Aorta (tissue), 5 donors: Measurements from ENCODE around the gene CYTH1. TPM values are rescaled to one million over a fixed set of nuclear protein-coding genes. Genes with fewer than 3 reads are reported as not detected.

Experiments
- ATAC-seq: fragments of 200-7000 bp; cut with Tn5 transposase; one replicate; pipeline ENCODE4 v1.9.1; 2022; ENCODE audit warnings: moderate library complexity; ENCODE audit not compliant: low FRiP score
- DNase-seq, 2 donors: peaks; one replicate each; pipeline ENCODE4 v3.0.0-alpha.2; 2020
- H3K27ac ChIP-seq, 2 donors: one replicate each; pipeline ENCODE4 v1.5.1; 2013; ENCODE audit warnings: low read length in 2 of 2, mild to moderate bottlenecking in 2 of 2, moderate library complexity in 2 of 2, control low read depth in 1 of 2, inconsistent platforms in 1 of 2, low read depth in 1 of 2
- H3K27me3 ChIP-seq, 2 donors: one replicate each; pipeline ENCODE4 v1.6.1; 2013; ENCODE audit warnings: control low read depth in 1 of 2, low read length in 1 of 2, mild to moderate bottlenecking in 1 of 2, moderate library complexity in 1 of 2; ENCODE audit not compliant: insufficient read depth in 2 of 2, control insufficient read depth in 1 of 2
- H3K36me3 ChIP-seq, 2 donors: one replicate each; pipeline ENCODE4 v1.6.1; 2013; ENCODE audit warnings: control low read depth in 1 of 2, low read length in 1 of 2, mild to moderate bottlenecking in 1 of 2; ENCODE audit not compliant: insufficient read depth in 2 of 2, control insufficient read depth in 1 of 2
- H3K4me1 ChIP-seq, 2 donors: one replicate each; pipeline ENCODE4 v1.6.1; 2013; ENCODE audit warnings: low read length in 2 of 2, control low read depth in 1 of 2, mild to moderate bottlenecking in 1 of 2, moderate library complexity in 1 of 2; ENCODE audit not compliant: insufficient read depth in 2 of 2, control insufficient read depth in 1 of 2
- H3K4me3 ChIP-seq, 2 donors: one replicate each; pipeline ENCODE4 v1.5.1; 2013; ENCODE audit warnings: low read length in 2 of 2, control low read depth in 1 of 2, mild to moderate bottlenecking in 1 of 2
- H3K9me3 ChIP-seq: one replicate; pipeline ENCODE4 v1.6.1; 2013; ENCODE audit warnings: mild to moderate bottlenecking, low read length; ENCODE audit not compliant: control insufficient read depth
- WGBS, 2 donors: extraction: QIAGEN DNeasy Blood & Tissue Kit; methylation state at CpG; one replicate each; pipeline ENCODE4 v1.1.7; 2013; 5-methylcytosine and 5-hydroxymethylcytosine counted together
- intact Hi-C, 2 donors: fragments of 100-400 bp; cut with DNase I; formaldehyde crosslinking; loops; one replicate each; pipeline versions ENCODE4 v1.14.2 to v1.15.0; 2022
- polyA plus RNA-seq, 2 donors: library from polyadenylated mRNA; stranded (reverse); fragments of 200-250 nt; gene quantifications; one replicate each; pipeline ENCODE4 v1.2.3, GENCODE V29; 2013
- total RNA-seq, 2 donors: library from RNA; stranded (reverse); fragmentation: NEBNext Ultra II Directional; extraction: Animal tissue kit (Norgen Biotek cat#: 25700); gene quantifications; one replicate each; pipeline ENCODE4 v1.2.1, GENCODE V29; 2021
- donor health status: healthy with polysubstance abuse.
- donor health status: Bipolar disorder and iron deficiency.
- donor health status: DM: no; HTN: no; CAD: no.
- donor health status: DM: no; HTN: no; CAD: no.
- donor health status: DM: yes; HTN: yes; CAD: no.

The CYTH1 gene
- total and polyA plus RNA-seq, 4 donors: 20.3 to 66.8 (median 32.7) TPM

DNA sequence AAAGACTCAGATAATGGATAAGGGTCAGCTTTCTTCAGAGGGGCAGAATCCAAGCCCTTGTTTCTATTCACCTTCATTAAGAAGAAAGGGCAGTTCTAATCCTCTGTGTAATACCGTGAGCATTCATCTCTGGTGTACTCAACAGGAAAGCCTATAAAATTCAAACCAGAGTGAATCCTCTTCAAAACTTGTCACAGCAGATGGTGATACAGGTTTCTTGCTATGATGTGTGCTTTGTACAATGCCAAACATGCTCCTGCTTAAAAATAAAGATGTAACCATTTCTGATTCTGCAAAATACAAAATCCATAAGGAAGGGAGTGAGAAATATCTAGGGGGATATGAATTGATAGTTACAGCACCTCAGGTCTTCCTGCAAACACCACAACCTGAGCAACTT is 49.7 kb downstream of the CYTH1 start:
- intact Hi-C loops: no loop called here
- 95 to 97% methylated on average over 1 of the region's 1 CpG for WGBS, 2 donors
- peaks cover 0 to 4% of the 10 kb centered on the region in 2 donors for H3K4me1 ChIP-seq

DNA sequence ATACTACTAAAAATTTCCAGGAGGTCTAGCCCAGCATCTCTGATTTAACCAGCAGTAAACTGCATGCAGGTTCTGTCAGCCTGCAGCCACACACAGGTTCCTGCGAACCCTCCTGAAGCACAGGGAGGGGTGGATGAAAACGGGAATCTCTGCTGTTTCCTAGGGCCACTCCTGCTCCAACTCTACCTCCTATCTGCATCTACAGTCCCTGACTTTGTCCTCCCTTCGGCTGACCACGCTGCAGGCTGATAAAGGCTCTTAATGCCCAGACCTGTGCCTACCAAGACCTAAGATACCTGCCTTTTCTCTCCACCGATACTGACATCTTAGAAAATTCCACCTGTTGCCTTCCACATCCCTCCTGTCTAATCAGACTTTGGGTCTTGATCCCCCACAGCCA is 50.2 kb downstream of the CYTH1 start:
- no peak for ATAC-seq
- no peaks in the 10 kb centered on the region for H3K27me3 ChIP-seq
- H3K4me3 ChIP-seq: no peak overlapping the region
- no peaks in the 10 kb centered on the region for H3K9me3 ChIP-seq
- H3K4me1 ChIP-seq: peaks cover 0 to 4% of the 10 kb centered on the region in 2 donors
- no peaks in the 10 kb centered on the region for H3K36me3 ChIP-seq
- no peak overlapping the region for H3K27ac ChIP-seq
- no peak for DNase-seq
- intact Hi-C loops: no loop called here
- 92 to 95% methylated on average over 5 of the region's 5 CpGs for WGBS, 2 donors

More for the DNA sequence above, 49.7 kb downstream of the CYTH1 start:
- Histone ChIP-seq H3K36me3 (no peaks in the 10 kb centered on the region), H3K9me3 (no peaks in the 10 kb centered on the region), H3K27me3 (no peaks in the 10 kb centered on the region), H3K4me3 (no peak overlapping the region), H3K27ac (no peak overlapping the region)
- no peak for DNase-seq
- no peak for ATAC-seq

- Histone ChIP-seq H3K9me3 (no peaks in the 10 kb centered on the region), H3K36me3 (no peaks in the 10 kb centered on the region), H3K27me3 (no peaks in the 10 kb centered on the region), H3K4me1 (no peaks in the 10 kb centered on the region), H3K4me3 (no peak overlapping the region), H3K27ac (no peak overlapping the region)
- 93 to 100% methylated on average over 1 of the region's 1 CpG for WGBS, 2 donors
- no peak for ATAC-seq
- intact Hi-C loops: no loop called here
- DNase-seq: no peak
Observed at GRCh38 chr17:78729641-78730040, 52.4 kb downstream of the CYTH1 start.

GRCh38 chr17:78728495-78728894 is 53.6 kb downstream of the CYTH1 start:
- DNase-seq (no peak), ATAC-seq (no peak)
- intact Hi-C loops: no loop called here
- no peaks in the 10 kb centered on the region for H3K9me3 ChIP-seq
- H3K36me3 ChIP-seq: no peaks in the 10 kb centered on the region
- H3K27me3 ChIP-seq: no peaks in the 10 kb centered on the region
- no peaks in the 10 kb centered on the region for H3K4me1 ChIP-seq
- 93 to 97% methylated on average over 7 of the region's 7 CpGs for WGBS, 2 donors
- no peak overlapping the region for H3K4me3 ChIP-seq
- no peak overlapping the region for H3K27ac ChIP-seq

GRCh38 chr17:78727476-78728229 is 54.4 kb downstream of the CYTH1 start:
- Histone ChIP-seq H3K27ac (no peak overlapping the region), H3K27me3 (no peaks in the 10 kb centered on the region), H3K4me3 (no peak overlapping the region), H3K9me3 (no peaks in the 10 kb centered on the region), H3K4me1 (no peaks in the 10 kb centered on the region), H3K36me3 (no peaks in the 10 kb centered on the region)
- DNase-seq: no peak
- no peak for ATAC-seq
- WGBS, 2 donors: 89 to 93% methylated on average over 11 of the region's 11 CpGs
- intact Hi-C loops: no loop called here

DNA sequence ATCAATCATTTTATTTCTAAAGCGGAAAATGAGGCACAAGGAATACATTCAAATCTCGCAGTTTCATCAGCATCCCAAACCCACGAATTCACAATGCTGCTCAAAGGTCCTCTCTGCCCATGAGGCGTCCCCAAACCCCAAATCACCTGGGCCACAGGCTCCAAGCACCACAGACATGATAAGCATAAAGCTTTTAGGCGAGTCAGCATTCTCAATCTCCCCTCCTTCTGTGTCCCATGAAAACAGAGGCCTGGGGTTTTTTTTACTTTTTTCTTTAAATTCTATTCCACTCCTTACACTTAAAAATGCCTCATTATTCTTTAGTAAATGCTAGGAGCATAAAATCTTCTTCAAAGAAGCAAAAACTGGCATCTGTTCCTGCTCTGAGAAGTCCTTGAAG is 55.0 kb downstream of the CYTH1 start:
- intact Hi-C loops: no loop called here
- Histone ChIP-seq H3K9me3 (no peaks in the 10 kb centered on the region), H3K4me3 (no peak overlapping the region), H3K36me3 (no peaks in the 10 kb centered on the region), H3K4me1 (no peaks in the 10 kb centered on the region), H3K27me3 (no peaks in the 10 kb centered on the region), H3K27ac (no peak overlapping the region)
- DNase-seq (no peak), ATAC-seq (no peak)
- WGBS, 2 donors: 95 to 97% methylated on average over 5 of the region's 5 CpGs

DNA sequence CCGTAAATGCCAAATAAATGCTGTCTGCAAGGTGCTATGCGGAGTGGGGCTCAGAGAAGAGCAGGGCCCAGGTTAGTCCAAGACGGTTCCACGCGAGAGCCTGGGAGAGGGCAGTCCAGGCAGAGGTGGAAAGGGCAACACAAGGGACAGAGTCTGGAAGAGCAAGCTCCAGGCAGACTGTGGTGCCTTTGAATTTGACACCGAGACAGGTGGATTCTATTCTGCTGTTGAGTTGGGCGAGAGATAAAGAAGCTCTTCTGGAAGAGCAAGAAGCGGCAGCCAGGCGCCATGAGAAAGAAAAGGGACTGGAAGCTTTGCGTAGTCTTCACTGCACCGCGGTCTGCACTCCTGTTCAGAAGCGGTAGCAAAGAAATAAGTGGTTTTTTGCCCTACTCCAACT is 55.6 kb downstream of the CYTH1 start:
- Histone ChIP-seq H3K27ac (no peak overlapping the region), H3K36me3 (no peaks in the 10 kb centered on the region), H3K9me3 (no peaks in the 10 kb centered on the region), H3K4me3 (no peak overlapping the region), H3K4me1 (no peaks in the 10 kb centered on the region), H3K27me3 (no peaks in the 10 kb centered on the region)
- 97 to 98% methylated on average over 13 of the region's 13 CpGs for WGBS, 2 donors
- ATAC-seq: no peak
- DNase-seq: no peak
- intact Hi-C loops: no loop called here

DNA sequence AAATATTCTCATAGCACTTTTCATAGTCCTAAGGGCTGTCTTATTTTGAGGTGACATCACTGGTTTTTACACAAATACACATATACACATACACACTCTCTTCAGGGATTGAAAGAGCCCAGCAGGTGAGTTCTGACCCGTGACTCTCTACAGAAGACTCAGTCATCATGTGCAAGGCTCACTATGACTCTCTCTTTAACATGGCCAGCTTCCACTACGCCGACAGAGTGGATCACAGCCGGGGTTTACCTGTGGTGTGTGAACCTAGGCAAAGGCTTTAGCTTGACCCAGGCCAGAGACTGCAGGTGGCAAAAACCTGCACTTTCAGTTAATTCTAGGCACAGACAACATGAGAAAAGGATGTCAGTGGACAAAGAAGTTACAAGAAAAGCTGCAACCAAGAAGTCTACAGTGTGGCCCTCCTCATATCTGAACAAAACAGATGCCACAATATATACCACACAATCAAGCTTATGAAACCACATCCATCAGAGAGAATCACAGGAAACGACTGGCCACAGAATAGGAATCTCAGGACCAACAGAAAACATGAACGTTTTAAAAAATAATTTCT is 56.5 kb downstream of the CYTH1 start:
- H3K4me3 ChIP-seq: no peak overlapping the region
- intact Hi-C loops: no loop called here

GRCh38 chr17:78724999-78725398 is 57.1 kb downstream of the CYTH1 start:
- 89 to 90% methylated on average over 7 of the region's 7 CpGs for WGBS, 2 donors
- Histone ChIP-seq H3K9me3 (no peaks in the 10 kb centered on the region), H3K4me3 (no peak overlapping the region), H3K27ac (no peak overlapping the region), H3K4me1 (no peaks in the 10 kb centered on the region), H3K27me3 (no peaks in the 10 kb centered on the region), H3K36me3 (no peaks in the 10 kb centered on the region)
- ATAC-seq (no peak), DNase-seq (no peak)
- intact Hi-C loops: no loop called here

More for the DNA sequence above, 56.5 kb downstream of the CYTH1 start:
- WGBS, 2 donors: 90 to 94% methylated on average over 6 of the region's 6 CpGs
- Histone ChIP-seq H3K4me1 (no peaks in the 10 kb centered on the region), H3K9me3 (no peaks in the 10 kb centered on the region), H3K27ac (no peak overlapping the region), H3K36me3 (no peaks in the 10 kb centered on the region), H3K27me3 (no peaks in the 10 kb centered on the region)
- ATAC-seq (no peak), DNase-seq (no peak)
